Activated CD4-positive, alpha-beta T cell treated with anti-CD3 and anti-CD28 coated beads, Interleukin-2, amount 10 ng/mL, durations not matched to agents 24 days and 14 days (primary cell): ENCODE measurements around the gene GMDS. TPM values are rescaled to one million over a fixed set of nuclear protein-coding genes. Genes with fewer than 3 reads are reported as not detected.

ENCODE experiments used
- DNase-seq: peaks from one replicate; pipeline ENCODE4 v3.0.0; 2022
- H3K27ac Mint-ChIP-seq: one replicate; pipeline ENCODE4 v1.8.0; 2022; ENCODE audit warnings: mild to moderate bottlenecking, mixed read lengths
- H3K27me3 Mint-ChIP-seq: one replicate; pipeline ENCODE4 v1.8.0; 2022; ENCODE audit warnings: mixed read lengths
- H3K36me3 Mint-ChIP-seq: one replicate; pipeline ENCODE4 v1.8.0; 2022; ENCODE audit warnings: low read depth, mild to moderate bottlenecking, mixed read lengths
- H3K4me1 Mint-ChIP-seq: one replicate; pipeline ENCODE4 v1.8.0; 2021; ENCODE audit warnings: mixed read lengths
- H3K4me3 Mint-ChIP-seq: one replicate; pipeline ENCODE4 v1.8.0; 2022; ENCODE audit warnings: mild to moderate bottlenecking, moderate library complexity, mixed read lengths
- H3K9me3 Mint-ChIP-seq: one replicate; pipeline ENCODE4 v1.8.0; 2021; ENCODE audit warnings: mixed read lengths
- intact Hi-C: fragments of 100-400 bp; cut with micrococcal nuclease; formaldehyde crosslinking; loops from one replicate; pipeline ENCODE4 v1.15.1; 2023
- total RNA-seq: library from RNA; stranded (reverse); gene quantifications from 2 replicates; pipeline ENCODE4 v1.2.3, GENCODE V29; 2022

The GMDS gene
- total RNA-seq, 1 donor from 2014 or later, result 47.4 TPM

- Mint-ChIP-seq H3K36me3 (peaks cover 2% of the 10 kb centered on the region), H3K4me1 (no peaks in the 10 kb centered on the region), H3K4me3 (no peak overlapping the region), H3K27me3 (no peaks in the 10 kb centered on the region), H3K9me3 (no peaks in the 10 kb centered on the region), H3K27ac (no peak overlapping the region)
- DNase-seq, result no peak
- intact Hi-C loops, result no loop called here
These were observed 240.5 kb downstream of the GMDS start for GRCh38 chr6:2004888-2005287.

DNA sequence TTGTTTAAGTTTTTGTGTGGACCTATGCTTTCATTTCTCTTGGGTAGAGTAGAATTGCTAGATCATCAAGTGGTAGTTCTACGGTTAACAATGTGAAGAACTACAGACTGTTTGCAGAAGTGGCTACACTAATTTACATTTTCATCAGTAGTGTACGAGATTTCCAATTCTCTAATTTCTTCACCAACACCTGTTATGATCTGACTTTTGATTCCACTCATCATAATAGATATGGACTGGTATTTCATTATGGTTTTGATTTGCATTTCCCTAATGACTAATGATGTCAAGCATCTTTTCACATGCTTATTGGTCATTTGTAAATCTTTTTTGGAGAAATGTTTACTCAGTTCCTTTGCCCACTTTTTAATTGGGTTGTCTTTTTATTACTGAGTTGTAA, 244.4 kb downstream of the GMDS start:
- Mint-ChIP-seq H3K36me3 (peaks cover 2% of the 10 kb centered on the region), H3K27ac (no peak overlapping the region), H3K4me3 (no peak overlapping the region), H3K4me1 (no peaks in the 10 kb centered on the region), H3K27me3 (no peaks in the 10 kb centered on the region), H3K9me3 (no peaks in the 10 kb centered on the region)
- intact Hi-C loops, result no loop called here
- DNase-seq, result no peak

GRCh38 chr6:1997702-1998101, 247.7 kb downstream of the GMDS start:
- peaks cover 3% of the 10 kb centered on the region for H3K4me1 Mint-ChIP-seq
- H3K36me3 Mint-ChIP-seq, result no peaks in the 10 kb centered on the region
- no peak overlapping the region for H3K4me3 Mint-ChIP-seq
- no peak for DNase-seq
- intact Hi-C loops, result no loop called here
- H3K27ac Mint-ChIP-seq, result no peak overlapping the region
- H3K9me3 Mint-ChIP-seq, result no peaks in the 10 kb centered on the region
- H3K27me3 Mint-ChIP-seq, result no peaks in the 10 kb centered on the region

DNA sequence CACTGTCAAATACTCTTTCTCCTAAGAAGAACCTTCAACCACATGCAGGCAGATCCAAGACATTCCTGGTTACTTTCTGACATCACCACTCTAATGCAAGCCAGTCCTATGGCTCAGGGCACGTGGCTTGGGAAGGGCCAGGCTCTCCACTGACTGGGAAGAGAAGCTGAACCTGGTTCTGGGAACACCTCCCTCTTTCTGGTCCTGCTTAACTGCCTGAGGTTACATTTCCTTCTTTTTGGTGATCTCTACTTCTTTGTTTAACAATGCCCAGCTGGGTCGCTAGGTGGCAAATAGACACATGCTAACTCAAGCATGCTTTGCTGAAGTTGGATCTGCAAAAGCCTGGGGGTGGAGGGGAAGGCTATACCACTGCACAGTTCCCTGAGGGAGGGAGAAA, 249.8 kb downstream of the GMDS start:
- no peaks in the 10 kb centered on the region for H3K27me3 Mint-ChIP-seq
- H3K4me3 Mint-ChIP-seq, result no peak overlapping the region
- H3K36me3 Mint-ChIP-seq, result no peaks in the 10 kb centered on the region
- intact Hi-C loops, result no loop called here
- no peak overlapping the region for H3K27ac Mint-ChIP-seq
- peaks cover 3% of the 10 kb centered on the region for H3K4me1 Mint-ChIP-seq
- DNase-seq, result no peak
- H3K9me3 Mint-ChIP-seq, result no peaks in the 10 kb centered on the region

- Mint-ChIP-seq H3K36me3 (no peaks in the 10 kb centered on the region), H3K27ac (no peak overlapping the region), H3K27me3 (no peaks in the 10 kb centered on the region), H3K4me1 (peaks cover 3% of the 10 kb centered on the region), H3K4me3 (no peak overlapping the region), H3K9me3 (no peaks in the 10 kb centered on the region)
- intact Hi-C loops, result no loop called here
- no peak for DNase-seq
These were observed 252.4 kb downstream of the GMDS start for GRCh38 chr6:1993042-1993441.

GRCh38 chr6:1991332-1991878, 254.0 kb downstream of the GMDS start:
- no peaks in the 10 kb centered on the region for H3K36me3 Mint-ChIP-seq
- H3K9me3 Mint-ChIP-seq, result no peaks in the 10 kb centered on the region
- intact Hi-C loops, result no loop called here
- H3K4me3 Mint-ChIP-seq, result no peak overlapping the region
- no peak overlapping the region for H3K27ac Mint-ChIP-seq
- DNase-seq, result no peak
- H3K27me3 Mint-ChIP-seq, result no peaks in the 10 kb centered on the region
- H3K4me1 Mint-ChIP-seq, result peaks cover 3% of the 10 kb centered on the region

GRCh38 chr6:1988843-1989242, 256.6 kb downstream of the GMDS start:
- Mint-ChIP-seq H3K27me3 (no peaks in the 10 kb centered on the region), H3K27ac (no peak overlapping the region), H3K9me3 (peaks cover 8% of the 10 kb centered on the region), H3K36me3 (no peaks in the 10 kb centered on the region), H3K4me3 (no peak overlapping the region), H3K4me1 (peaks cover 3% of the 10 kb centered on the region)
- no peak for DNase-seq
- intact Hi-C loops, result no loop called here

DNA sequence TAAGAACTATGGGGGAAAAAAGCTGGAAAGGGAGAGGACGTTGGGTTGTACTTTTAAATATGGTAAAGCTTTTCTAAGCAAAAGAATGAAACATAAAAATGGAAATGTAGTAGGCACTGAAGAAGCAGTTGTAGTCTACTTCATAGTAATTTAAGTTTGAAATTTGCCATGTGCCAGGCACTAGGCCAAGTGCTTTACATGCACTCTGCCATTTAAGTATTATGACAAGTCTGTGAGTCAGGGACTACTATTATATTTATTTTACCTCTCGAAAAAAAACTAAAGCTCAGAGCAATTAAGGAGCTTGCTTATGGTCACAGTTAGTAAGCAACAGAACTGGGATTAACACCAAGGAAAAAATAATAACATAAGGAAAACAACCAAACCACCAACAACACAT, 257.8 kb downstream of the GMDS start:
- Mint-ChIP-seq H3K27me3 (no peaks in the 10 kb centered on the region), H3K27ac (no peak overlapping the region), H3K9me3 (peaks cover 12% of the 10 kb centered on the region), H3K36me3 (no peaks in the 10 kb centered on the region), H3K4me3 (no peak overlapping the region), H3K4me1 (no peaks in the 10 kb centered on the region)
- DNase-seq, result no peak
- intact Hi-C loops, result no loop called here

DNA sequence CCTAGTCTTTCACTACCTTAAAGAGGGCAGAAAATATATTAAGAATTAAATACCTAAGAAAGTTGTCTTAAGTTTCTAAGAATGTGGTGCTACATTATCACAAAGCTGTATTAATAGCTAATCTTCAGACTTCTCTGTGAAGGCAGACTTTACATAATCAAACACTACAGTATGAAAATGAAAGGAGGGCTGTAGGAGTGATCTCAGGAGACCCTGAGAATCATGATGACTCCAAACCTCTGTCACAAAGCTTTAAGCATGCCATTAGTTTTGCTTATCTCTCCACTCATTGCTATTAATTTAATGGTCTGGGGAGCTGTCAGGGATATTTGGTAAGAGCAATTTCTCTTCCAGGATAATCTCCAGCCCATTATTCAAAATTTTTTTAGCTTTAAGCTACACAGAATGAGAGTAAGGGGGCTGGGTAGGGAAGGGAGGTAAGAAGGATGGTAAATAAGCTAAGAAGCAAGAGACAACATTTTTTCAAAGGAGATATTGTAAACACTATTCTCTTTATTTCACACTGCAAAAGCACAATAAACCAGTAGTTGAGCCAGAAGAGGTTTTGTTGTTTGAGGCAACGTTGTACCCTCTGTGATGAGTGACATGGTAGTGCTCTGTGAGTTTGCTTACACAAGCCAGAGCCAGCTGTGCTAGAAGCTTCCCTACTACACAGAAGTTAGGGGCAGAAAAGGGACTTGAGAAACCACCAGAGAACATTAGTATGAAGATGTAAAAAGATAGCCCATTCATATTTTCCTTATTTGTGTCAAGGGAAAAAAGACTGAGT, 258.8 kb downstream of the GMDS start:
- no peak for DNase-seq
- no peak overlapping the region for H3K27ac Mint-ChIP-seq
- H3K4me1 Mint-ChIP-seq, result no peaks in the 10 kb centered on the region
- no peaks in the 10 kb centered on the region for H3K36me3 Mint-ChIP-seq
- no peaks in the 10 kb centered on the region for H3K27me3 Mint-ChIP-seq
- H3K9me3 Mint-ChIP-seq, result peaks cover 12% of the 10 kb centered on the region
- H3K4me3 Mint-ChIP-seq, result no peak overlapping the region
- intact Hi-C loops, result no loop called here

DNA sequence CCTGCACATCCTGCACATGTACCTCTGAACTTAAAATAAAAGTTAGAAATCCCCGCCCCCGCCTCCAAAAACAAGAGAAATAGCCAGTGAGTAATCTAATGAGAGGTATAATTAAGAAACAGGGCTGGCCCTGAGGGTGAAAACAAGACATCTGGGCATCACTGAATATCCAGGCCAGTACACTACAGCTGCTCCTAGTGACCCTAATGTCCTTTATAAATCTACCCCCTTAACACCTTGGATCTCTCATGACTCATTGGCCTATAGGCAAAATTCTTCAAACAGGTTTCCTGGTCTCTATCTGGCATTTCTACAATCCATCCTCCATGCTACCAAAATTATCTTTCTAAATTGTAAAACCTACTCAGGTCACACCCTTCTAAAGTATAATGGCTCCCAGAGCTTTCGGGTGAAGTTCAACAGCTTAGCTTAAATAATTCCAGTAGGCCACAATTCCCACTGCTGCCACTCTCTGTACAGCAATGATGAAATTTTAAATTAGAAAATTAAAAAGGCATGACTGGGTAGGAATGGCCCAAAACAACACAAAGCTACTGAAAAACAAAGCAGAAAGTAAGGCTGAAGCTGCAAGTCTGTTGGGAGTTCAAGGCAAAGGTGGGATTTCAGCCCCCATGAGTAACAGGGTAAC, 260.9 kb downstream of the GMDS start:
- intact Hi-C loops, result no loop called here
- Mint-ChIP-seq H3K27ac (no peak overlapping the region), H3K9me3 (peaks cover 29% of the 10 kb centered on the region), H3K36me3 (no peaks in the 10 kb centered on the region), H3K4me1 (no peaks in the 10 kb centered on the region), H3K4me3 (no peak overlapping the region), H3K27me3 (no peaks in the 10 kb centered on the region)
- no peak for DNase-seq

DNA sequence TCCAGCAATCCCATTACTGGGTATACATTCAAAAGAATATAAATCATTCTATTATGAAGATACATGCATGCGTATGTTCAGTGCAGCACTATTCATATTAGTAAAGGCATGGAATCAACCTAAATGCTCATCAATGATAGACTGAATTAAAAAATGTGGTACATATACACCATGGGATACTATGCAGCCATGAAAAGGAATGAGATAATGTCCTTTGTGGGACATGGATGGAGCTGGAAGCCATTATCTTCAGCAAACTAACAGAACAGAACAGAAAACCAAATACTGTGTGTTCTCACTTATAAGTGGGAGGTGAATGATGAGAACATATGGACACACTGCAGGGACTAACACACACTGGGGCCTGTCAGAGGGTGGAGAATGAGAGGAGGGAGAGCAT, 261.6 kb downstream of the GMDS start:
- H3K4me3 Mint-ChIP-seq, result no peak overlapping the region
- no peaks in the 10 kb centered on the region for H3K36me3 Mint-ChIP-seq
- DNase-seq, result no peak
- H3K27me3 Mint-ChIP-seq, result no peaks in the 10 kb centered on the region
- H3K4me1 Mint-ChIP-seq, result no peaks in the 10 kb centered on the region
- H3K27ac Mint-ChIP-seq, result no peak overlapping the region
- peaks cover 34% of the 10 kb centered on the region for H3K9me3 Mint-ChIP-seq
- intact Hi-C loops, result no loop called here

DNA sequence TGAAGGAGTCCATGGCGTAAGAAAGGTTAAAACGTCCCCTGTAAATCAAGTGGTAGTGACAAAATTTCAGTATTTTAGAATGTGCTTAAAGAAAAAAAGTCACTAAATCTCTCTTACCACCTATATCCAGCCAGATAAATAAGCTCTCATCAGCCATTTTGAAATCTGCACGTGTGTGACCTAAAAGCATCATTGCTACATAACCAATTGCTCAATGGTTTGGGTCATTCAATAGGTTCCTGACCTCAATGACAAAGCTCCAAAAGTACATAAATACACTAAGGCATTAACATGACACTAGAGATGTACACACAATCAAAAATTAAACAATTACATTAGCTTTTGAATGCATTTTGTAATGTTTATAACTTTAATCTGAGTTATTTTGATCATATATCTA, 272.4 kb downstream of the GMDS start:
- DNase-seq, result no peak
- no peak overlapping the region for H3K4me3 Mint-ChIP-seq
- peaks cover 2% of the 10 kb centered on the region for H3K36me3 Mint-ChIP-seq
- no peaks in the 10 kb centered on the region for H3K9me3 Mint-ChIP-seq
- no peak overlapping the region for H3K27ac Mint-ChIP-seq
- no peaks in the 10 kb centered on the region for H3K4me1 Mint-ChIP-seq
- no peaks in the 10 kb centered on the region for H3K27me3 Mint-ChIP-seq
- intact Hi-C loops, result no loop called here

DNA sequence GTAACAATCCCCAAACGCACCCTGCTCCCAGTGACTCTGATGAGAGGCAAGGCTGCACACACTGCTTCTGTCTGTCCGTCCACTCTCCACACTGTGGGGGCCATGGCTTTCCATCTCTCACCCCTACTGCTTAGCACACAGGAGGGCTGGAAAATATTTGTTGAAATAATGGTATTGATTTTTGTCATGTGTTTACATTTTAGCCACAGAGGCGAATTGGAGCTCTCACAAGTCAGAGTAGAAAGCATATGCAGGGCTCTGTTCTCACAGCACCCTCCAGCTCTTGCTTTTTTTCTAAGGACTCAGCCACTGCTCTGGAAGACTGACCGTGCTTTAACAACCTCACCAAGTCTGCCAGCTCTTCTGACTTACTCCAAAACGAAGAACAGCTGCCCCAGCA, 273.8 kb downstream of the GMDS start:
- no peak for DNase-seq
- Mint-ChIP-seq H3K27ac (no peak overlapping the region), H3K4me1 (no peaks in the 10 kb centered on the region), H3K27me3 (no peaks in the 10 kb centered on the region), H3K4me3 (no peak overlapping the region), H3K36me3 (peaks cover 2% of the 10 kb centered on the region), H3K9me3 (no peaks in the 10 kb centered on the region)
- intact Hi-C loops, result no loop called here

GRCh38 chr6:1970151-1970561, 275.2 kb downstream of the GMDS start:
- H3K27ac Mint-ChIP-seq, result no peak overlapping the region
- H3K4me1 Mint-ChIP-seq, result no peaks in the 10 kb centered on the region
- no peak overlapping the region for H3K4me3 Mint-ChIP-seq
- H3K27me3 Mint-ChIP-seq, result no peaks in the 10 kb centered on the region
- no peaks in the 10 kb centered on the region for H3K36me3 Mint-ChIP-seq
- no peak for DNase-seq
- no peaks in the 10 kb centered on the region for H3K9me3 Mint-ChIP-seq
- intact Hi-C loops, result no loop called here
